ENCODE results near the gene TMEM59. TPM values are rescaled to one million over a fixed set of nuclear protein-coding genes. Genes with fewer than 3 reads are reported as not detected.

TMEM59 gene
- total RNA-seq, 4 donors from 2014 or later: 231 to 408 (median 355) TPM

- DNase-seq (ENCODE audit: low spot score) (no peak), ATAC-seq (ENCODE audit: low FRiP score) (no peak)
- no peak for TF ChIP-seq CTCF (IDR thresholded peaks at IDR 0.05)
These were observed 27.6 kb upstream of the TMEM59 start for GRCh38 chr1:54080598-54081049.

- TF ChIP-seq CTCF (IDR thresholded peaks at IDR 0.05): no peak
- no peak for ATAC-seq (ENCODE audit: low FRiP score)
- no peak for DNase-seq (ENCODE audit: low spot score)
These were observed 24.4 kb upstream of the TMEM59 start for GRCh38 chr1:54077359-54077758.

GRCh38 chr1:54070171-54070837 is 17.3 kb upstream of the TMEM59 start:
- no peak for TF ChIP-seq CTCF (IDR thresholded peaks at IDR 0.05)
- DNase-seq (ENCODE audit: low spot score): no peak
- ATAC-seq (ENCODE audit: low FRiP score): peak; percentile 44

- peak; percentile 14 for ATAC-seq (ENCODE audit: low FRiP score)
- TF ChIP-seq CTCF (IDR thresholded peaks at IDR 0.05): no peak
- DNase-seq (ENCODE audit: low spot score): no peak
These were observed 16.8 kb upstream of the TMEM59 start for GRCh38 chr1:54069791-54070170.

GRCh38 chr1:54064299-54064698 is 11.3 kb upstream of the TMEM59 start:
- ATAC-seq (ENCODE audit: low FRiP score): no peak
- no peak for DNase-seq (ENCODE audit: low spot score)
- no peak for TF ChIP-seq CTCF (IDR thresholded peaks at IDR 0.05)

GRCh38 chr1:54054438-54054749 is 1.4 kb upstream of the TMEM59 start:
- ATAC-seq (ENCODE audit: low FRiP score): no peak
- DNase-seq (ENCODE audit: low spot score): no peak
- TF ChIP-seq CTCF (IDR thresholded peaks at IDR 0.05): no peak

- peak; percentile 9 for ATAC-seq (ENCODE audit: low FRiP score)
- DNase-seq (ENCODE audit: low spot score): no peak
- TF ChIP-seq CTCF (IDR thresholded peaks at IDR 0.05): no peak
These were observed 887 bp upstream of the TMEM59 start for GRCh38 chr1:54053745-54054437.

All from omental fat pad (tissue), 4 donors.